Activated CD4-positive, alpha-beta T cell treated with anti-CD3 and anti-CD28 coated beads, Interleukin-2, Interleukin-4, amounts not matched to agents 100 ng/mL and 50 ng/mL, durations not matched to agents 16 hours and 8 hours (primary cell): ENCODE measurements around the gene SPNS3.

Experiments
- DNase-seq: peaks from one replicate; pipeline ENCODE4 v3.0.0-alpha.2; 2020; ENCODE audit warnings: low spot score

The SPNS3 gene

GRCh38 chr17:4488989-4489595, 55.4 kb downstream of the SPNS3 start:
- DNase-seq: no peak

GRCh38 chr17:4490109-4490591, 56.4 kb downstream of the SPNS3 start:
- DNase-seq: no peak

GRCh38 chr17:4490637-4491061, 56.9 kb downstream of the SPNS3 start:
- DNase-seq: no peak

GRCh38 chr17:4492721-4493561, 59.2 kb downstream of the SPNS3 start:
- DNase-seq: no peak

GRCh38 chr17:4497101-4497824, 63.5 kb downstream of the SPNS3 start:
- no peak for DNase-seq

GRCh38 chr17:4498461-4499397, 65.0 kb downstream of the SPNS3 start, which contains the start of gene SPNS2:
Gene SPNS2, plus strand, starts transcription at chr17:4498881. Its CDS starts 167 bp downstream, at chr17:4499048.
- peak; percentile 45 for DNase-seq

- no peak for DNase-seq
Observed at GRCh38 chr17:4499431-4500190, 65.9 kb downstream of the SPNS3 start.

- DNase-seq: no peak
Observed at GRCh38 chr17:4500191-4500571, 66.4 kb downstream of the SPNS3 start.

- DNase-seq: no peak
Observed at GRCh38 chr17:4501295-4501949, 67.7 kb downstream of the SPNS3 start.

GRCh38 chr17:4502466-4503154, 68.9 kb downstream of the SPNS3 start:
- DNase-seq: no peak

- no peak for DNase-seq
Observed at GRCh38 chr17:4503283-4504025, 69.7 kb downstream of the SPNS3 start.

GRCh38 chr17:4504188-4504587, 70.4 kb downstream of the SPNS3 start:
- no peak for DNase-seq

GRCh38 chr17:4505187-4505586, 71.4 kb downstream of the SPNS3 start:
- DNase-seq: no peak

- DNase-seq: no peak
Observed at GRCh38 chr17:4506175-4506813, 72.6 kb downstream of the SPNS3 start.

- no peak for DNase-seq
Observed at GRCh38 chr17:4506892-4507291, 73.2 kb downstream of the SPNS3 start.

GRCh38 chr17:4507361-4508111, 73.8 kb downstream of the SPNS3 start:
- no peak for DNase-seq

- no peak for DNase-seq
Observed at GRCh38 chr17:4508207-4508606, 74.5 kb downstream of the SPNS3 start.

GRCh38 chr17:4509401-4509800, 75.7 kb downstream of the SPNS3 start:
- DNase-seq: peak; percentile 35
